B cell (primary cell): Measurements from ENCODE around the gene MON2.

Source experiments
- CTCF ChIP-seq: fragments of 200-600 bp; IDR thresholded peaks from one replicate; pipeline ENCODE4 v1.8.0; 2022; ENCODE audit warnings: antibody characterized with exemption, mild to moderate bottlenecking
- EZH2 ChIP-seq: IDR thresholded peaks from 2 replicates; pipeline ENCODE4 v1.6.1; 2012; ENCODE audit warnings: borderline replicate concordance, low read depth, mild to moderate bottlenecking, moderate library complexity, low read length; ENCODE audit not compliant: insufficient read depth, poor library complexity, severe bottlenecking

GRCh38 chr12:62602255-62603060 lies 135.8 kb downstream of the MON2 start:
- TF ChIP-seq CTCF: no peak
- no peak for TF ChIP-seq EZH2
